WTC11 (cell line): ENCODE measurements around the gene MEF2D. TPM values are rescaled to one million over a fixed set of nuclear protein-coding genes. Genes with fewer than 3 reads are reported as not detected.

Experiments used
- ATAC-seq: fragments of 200-7000 bp; cut with Tn5 transposase; 2 replicates; pipeline ENCODE4 v1.10.0; 2021; ENCODE audit warnings: mild to moderate bottlenecking, moderate library complexity
- CTCF ChIA-PET: fragments of 300-600 bp; sonication (Branson Sonifier 250); formaldehyde crosslinking; loops from one replicate; lab custom pipeline; 2021; ENCODE audit warnings: antibody characterized with exemption; lab: Charles Lee
- POLR2A ChIA-PET: fragments of 350-600 bp; sonication (Branson Sonifier 250); formaldehyde crosslinking; loops from one replicate; lab custom pipeline; 2021; ENCODE audit warnings: antibody characterized with exemption; lab: Charles Lee
- DNase-seq: peaks from one replicate; pipeline ENCODE4 v3.0.0; 2021; ENCODE audit warnings: low spot score
- H3K27ac Mint-ChIP-seq: 2 replicates; pipeline ENCODE4 v1.8.0; 2021; ENCODE audit warnings: mixed read lengths
- H3K27me3 Mint-ChIP-seq: 2 replicates; pipeline ENCODE4 v1.8.0; 2021; ENCODE audit warnings: low read depth, mild to moderate bottlenecking, moderate library complexity, mixed read lengths
- H3K36me3 Mint-ChIP-seq: 2 replicates; pipeline ENCODE4 v1.8.0; 2021; ENCODE audit warnings: mixed read lengths
- H3K4me1 Mint-ChIP-seq: 2 replicates; pipeline ENCODE4 v1.8.0; 2022; ENCODE audit warnings: mixed read lengths
- H3K4me3 Mint-ChIP-seq: 2 replicates; pipeline ENCODE4 v1.8.0; 2021; ENCODE audit warnings: mild to moderate bottlenecking, moderate library complexity, mixed read lengths
- H3K9me3 Mint-ChIP-seq: 2 replicates; pipeline ENCODE4 v1.8.0; 2021; ENCODE audit warnings: mixed read lengths
- CBFB ChIP-seq: sonication (generic); formaldehyde crosslinking; IDR thresholded peaks from 2 replicates; pipeline ENCODE4 v1.8.1; 2022; ENCODE audit warnings: mild to moderate bottlenecking, low read depth, missing genetic modification reagents
- CREM ChIP-seq: sonication (generic); formaldehyde crosslinking; IDR thresholded peaks from 2 replicates; pipeline ENCODE4 v1.8.1; 2022; ENCODE audit warnings: mild to moderate bottlenecking, missing genetic modification reagents, moderate library complexity
- ELF4 ChIP-seq: sonication (generic); formaldehyde crosslinking; IDR thresholded peaks from 2 replicates; pipeline ENCODE4 v1.8.1; 2022; ENCODE audit warnings: low read depth, mild to moderate bottlenecking, moderate library complexity, missing genetic modification reagents
- ESRRA ChIP-seq: sonication (generic); formaldehyde crosslinking; IDR thresholded peaks from 2 replicates; pipeline ENCODE4 v1.8.1; 2022; ENCODE audit warnings: mild to moderate bottlenecking, missing genetic modification reagents, borderline replicate concordance
- FOXK1 ChIP-seq: sonication (generic); formaldehyde crosslinking; IDR thresholded peaks from 2 replicates; pipeline ENCODE4 v1.8.0; 2022; ENCODE audit warnings: mild to moderate bottlenecking, moderate library complexity, missing genetic modification reagents
- FOXP1 ChIP-seq: sonication (generic); formaldehyde crosslinking; IDR thresholded peaks from 2 replicates; pipeline ENCODE4 v1.8.0; 2022; ENCODE audit warnings: missing genetic modification reagents, mild to moderate bottlenecking, moderate library complexity, borderline replicate concordance
- JAZF1 ChIP-seq: fragments of 250-450 bp; sonication (Bioruptor Pico); IDR thresholded peaks from 2 replicates; pipeline ENCODE4 v1.9.0; 2021; ENCODE audit warnings: moderate library complexity, mild to moderate bottlenecking, inconsistent platforms
- JUN ChIP-seq: sonication (generic); formaldehyde crosslinking; IDR thresholded peaks from 2 replicates; pipeline ENCODE4 v1.8.0; 2023; ENCODE audit warnings: mild to moderate bottlenecking, missing genetic modification reagents
- MYBL2 ChIP-seq: sonication (generic); formaldehyde crosslinking; IDR thresholded peaks from 2 replicates; pipeline ENCODE4 v1.8.1; 2023; ENCODE audit warnings: mild to moderate bottlenecking, moderate library complexity, missing genetic modification reagents
- RELA ChIP-seq: sonication (generic); formaldehyde crosslinking; IDR thresholded peaks from 2 replicates; pipeline ENCODE4 v1.8.1; 2022; ENCODE audit warnings: missing genetic modification reagents, mild to moderate bottlenecking, borderline replicate concordance
- SMAD3 ChIP-seq: sonication (generic); formaldehyde crosslinking; IDR thresholded peaks from 2 replicates; pipeline ENCODE4 v1.8.0; 2022; ENCODE audit warnings: missing genetic modification reagents, mild to moderate bottlenecking, borderline replicate concordance
- SMAD4 ChIP-seq: sonication (generic); formaldehyde crosslinking; IDR thresholded peaks from 2 replicates; pipeline ENCODE4 v1.8.0; 2022; ENCODE audit warnings: mild to moderate bottlenecking, missing genetic modification reagents
- SOX15 ChIP-seq: fragments of 250-450 bp; sonication (Bioruptor Pico); IDR thresholded peaks from 2 replicates; pipeline ENCODE4 v1.9.0; 2021; ENCODE audit warnings: mild to moderate bottlenecking
- SP1 ChIP-seq: sonication (generic); formaldehyde crosslinking; conservative IDR thresholded peaks from 2 replicates; pipeline ENCODE4 v1.8.1; 2022; ENCODE audit warnings: missing genetic modification reagents
- ZNF138 ChIP-seq: sonication (generic); formaldehyde crosslinking; conservative IDR thresholded peaks from 2 replicates; pipeline ENCODE4 v1.8.1; 2022; ENCODE audit warnings: mild to moderate bottlenecking, moderate library complexity, missing genetic modification reagents
- ZNF317 ChIP-seq: sonication (generic); formaldehyde crosslinking; IDR thresholded peaks from 2 replicates; pipeline ENCODE4 v1.8.1; 2023; ENCODE audit warnings: low read depth, mild to moderate bottlenecking, moderate library complexity, missing genetic modification reagents, borderline replicate concordance
- ZNF416 ChIP-seq: fragments of 250-450 bp; sonication (Bioruptor Pico); IDR thresholded peaks from 2 replicates; pipeline ENCODE4 v1.9.0; 2021; ENCODE audit warnings: mild to moderate bottlenecking, inconsistent platforms
- total RNA-seq: library from RNA; stranded (reverse); gene quantifications from 3 replicates; pipeline ENCODE4 v1.2.3, GENCODE V29; 2021
- TF ChIP-seq, protein P1 (sequence below): sonication (generic); formaldehyde crosslinking; IDR thresholded peaks from 2 replicates; pipeline ENCODE4 v1.8.1; 2022; ENCODE audit warnings: mild to moderate bottlenecking, missing genetic modification reagents, moderate library complexity, borderline replicate concordance
- TF ChIP-seq, protein P2 (sequence below): sonication (generic); formaldehyde crosslinking; IDR thresholded peaks from 2 replicates; pipeline ENCODE4 v1.8.1; 2023; ENCODE audit warnings: mild to moderate bottlenecking, missing genetic modification reagents, borderline replicate concordance
- TF ChIP-seq, protein P3 (sequence below): sonication (generic); formaldehyde crosslinking; IDR thresholded peaks from 2 replicates; pipeline ENCODE4 v1.8.0; 2022; ENCODE audit warnings: mild to moderate bottlenecking, missing genetic modification reagents
- TF ChIP-seq, protein P4 (sequence below): sonication (generic); formaldehyde crosslinking; IDR thresholded peaks from 2 replicates; pipeline ENCODE4 v1.8.0; 2022; ENCODE audit warnings: missing genetic modification reagents
- TF ChIP-seq, protein P5 (sequence below): sonication (generic); formaldehyde crosslinking; IDR thresholded peaks from 2 replicates; pipeline ENCODE4 v1.8.1; 2023; ENCODE audit warnings: mild to moderate bottlenecking, missing genetic modification reagents, moderate library complexity
- TF ChIP-seq, protein P6 (sequence below): fragments of 250-450 bp; sonication (Bioruptor Pico); IDR thresholded peaks from 2 replicates; pipeline ENCODE4 v1.9.0; 2021; ENCODE audit warnings: mild to moderate bottlenecking
- TF ChIP-seq, protein P7 (sequence below): sonication (generic); formaldehyde crosslinking; IDR thresholded peaks from 2 replicates; pipeline ENCODE4 v1.8.1; 2023; ENCODE audit warnings: mild to moderate bottlenecking, missing genetic modification reagents

The MEF2D gene
- total RNA-seq, 1 experiment from 2014 or later, result 24.1 TPM

DNA sequence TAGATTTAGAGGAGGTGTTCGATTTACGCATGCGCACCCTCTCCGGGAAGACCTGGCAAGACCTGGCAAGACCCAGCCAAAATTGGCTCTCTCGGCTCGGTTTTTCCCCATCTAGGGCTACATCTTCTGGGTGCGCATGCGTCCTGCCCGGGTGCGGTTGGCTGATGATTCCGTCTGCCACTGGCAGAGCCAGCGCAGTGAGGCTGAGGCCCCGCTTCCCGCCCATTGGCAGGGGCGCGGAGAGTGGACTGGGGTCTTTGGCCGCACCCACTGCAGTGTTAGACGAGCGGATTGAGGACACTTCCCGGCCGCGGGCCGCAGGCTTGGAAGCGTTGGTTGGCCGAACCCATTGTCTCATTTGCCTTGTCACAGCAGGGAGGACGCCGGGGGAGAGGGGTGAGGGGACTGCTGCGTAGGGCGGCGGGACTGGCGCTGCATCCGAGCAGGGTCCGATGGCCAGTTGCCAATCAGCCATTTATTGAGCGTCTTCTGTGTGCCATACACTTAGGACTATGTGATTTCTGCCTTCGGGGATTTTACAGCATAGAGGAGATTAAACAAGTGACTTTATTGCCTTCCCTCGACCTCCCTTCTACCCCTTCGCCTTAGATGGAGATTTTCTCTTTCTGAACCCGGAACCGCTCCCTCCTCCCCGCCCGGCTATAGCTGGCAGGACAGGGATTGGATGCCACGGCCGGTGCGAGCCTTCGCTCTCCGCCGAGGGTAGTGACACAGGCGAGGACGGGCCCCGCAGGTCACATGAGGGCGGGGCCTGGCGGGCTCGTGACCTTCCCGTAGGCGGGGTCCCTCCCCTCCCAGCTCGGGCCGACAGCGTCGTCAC, 43.7 kb downstream of the MEF2D start:
- ATAC-seq, result peak; percentile 84
- TF ChIP-seq, protein P1, sequence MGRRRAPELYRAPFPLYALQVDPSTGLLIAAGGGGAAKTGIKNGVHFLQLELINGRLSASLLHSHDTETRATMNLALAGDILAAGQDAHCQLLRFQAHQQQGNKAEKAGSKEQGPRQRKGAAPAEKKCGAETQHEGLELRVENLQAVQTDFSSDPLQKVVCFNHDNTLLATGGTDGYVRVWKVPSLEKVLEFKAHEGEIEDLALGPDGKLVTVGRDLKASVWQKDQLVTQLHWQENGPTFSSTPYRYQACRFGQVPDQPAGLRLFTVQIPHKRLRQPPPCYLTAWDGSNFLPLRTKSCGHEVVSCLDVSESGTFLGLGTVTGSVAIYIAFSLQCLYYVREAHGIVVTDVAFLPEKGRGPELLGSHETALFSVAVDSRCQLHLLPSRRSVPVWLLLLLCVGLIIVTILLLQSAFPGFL, result no peak
- TF ChIP-seq, protein P2, sequence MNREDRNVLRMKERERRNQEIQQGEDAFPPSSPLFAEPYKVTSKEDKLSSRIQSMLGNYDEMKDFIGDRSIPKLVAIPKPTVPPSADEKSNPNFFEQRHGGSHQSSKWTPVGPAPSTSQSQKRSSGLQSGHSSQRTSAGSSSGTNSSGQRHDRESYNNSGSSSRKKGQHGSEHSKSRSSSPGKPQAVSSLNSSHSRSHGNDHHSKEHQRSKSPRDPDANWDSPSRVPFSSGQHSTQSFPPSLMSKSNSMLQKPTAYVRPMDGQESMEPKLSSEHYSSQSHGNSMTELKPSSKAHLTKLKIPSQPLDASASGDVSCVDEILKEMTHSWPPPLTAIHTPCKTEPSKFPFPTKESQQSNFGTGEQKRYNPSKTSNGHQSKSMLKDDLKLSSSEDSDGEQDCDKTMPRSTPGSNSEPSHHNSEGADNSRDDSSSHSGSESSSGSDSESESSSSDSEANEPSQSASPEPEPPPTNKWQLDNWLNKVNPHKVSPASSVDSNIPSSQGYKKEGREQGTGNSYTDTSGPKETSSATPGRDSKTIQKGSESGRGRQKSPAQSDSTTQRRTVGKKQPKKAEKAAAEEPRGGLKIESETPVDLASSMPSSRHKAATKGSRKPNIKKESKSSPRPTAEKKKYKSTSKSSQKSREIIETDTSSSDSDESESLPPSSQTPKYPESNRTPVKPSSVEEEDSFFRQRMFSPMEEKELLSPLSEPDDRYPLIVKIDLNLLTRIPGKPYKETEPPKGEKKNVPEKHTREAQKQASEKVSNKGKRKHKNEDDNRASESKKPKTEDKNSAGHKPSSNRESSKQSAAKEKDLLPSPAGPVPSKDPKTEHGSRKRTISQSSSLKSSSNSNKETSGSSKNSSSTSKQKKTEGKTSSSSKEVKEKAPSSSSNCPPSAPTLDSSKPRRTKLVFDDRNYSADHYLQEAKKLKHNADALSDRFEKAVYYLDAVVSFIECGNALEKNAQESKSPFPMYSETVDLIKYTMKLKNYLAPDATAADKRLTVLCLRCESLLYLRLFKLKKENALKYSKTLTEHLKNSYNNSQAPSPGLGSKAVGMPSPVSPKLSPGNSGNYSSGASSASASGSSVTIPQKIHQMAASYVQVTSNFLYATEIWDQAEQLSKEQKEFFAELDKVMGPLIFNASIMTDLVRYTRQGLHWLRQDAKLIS (CRISPR knock-in tag), result no peak
- no peak for TF ChIP-seq JUN (CRISPR knock-in tag)
- TF ChIP-seq SP1, result peak; percentile 57
- TF ChIP-seq CREM (CRISPR knock-in tag), result 0 out of 2 replicates have a peak, but pooled peaks have one; percentile 20
- no peak for TF ChIP-seq ELF4 (CRISPR knock-in tag)
- TF ChIP-seq SMAD3, result peak; percentile 44; the same call in 1 of the 2 replicates
- no peak for TF ChIP-seq ZNF317 (CRISPR knock-in tag)
- no peak for TF ChIP-seq JAZF1 (CRISPR knock-in tag)
- TF ChIP-seq FOXP1 (CRISPR knock-in tag), result peak; percentile 70
- no peak for TF ChIP-seq CBFB
- TF ChIP-seq, protein P3, sequence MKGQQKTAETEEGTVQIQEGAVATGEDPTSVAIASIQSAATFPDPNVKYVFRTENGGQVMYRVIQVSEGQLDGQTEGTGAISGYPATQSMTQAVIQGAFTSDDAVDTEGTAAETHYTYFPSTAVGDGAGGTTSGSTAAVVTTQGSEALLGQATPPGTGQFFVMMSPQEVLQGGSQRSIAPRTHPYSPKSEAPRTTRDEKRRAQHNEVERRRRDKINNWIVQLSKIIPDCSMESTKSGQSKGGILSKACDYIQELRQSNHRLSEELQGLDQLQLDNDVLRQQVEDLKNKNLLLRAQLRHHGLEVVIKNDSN, result peak; percentile 97
- TF ChIP-seq ZNF138 (CRISPR knock-in tag), result no peak
- 0 out of 2 replicates have a peak, but pooled peaks have one; percentile 42 for TF ChIP-seq MYBL2 (CRISPR knock-in tag)
- TF ChIP-seq ZNF416 (CRISPR knock-in tag), result no peak
- TF ChIP-seq, protein P4, sequence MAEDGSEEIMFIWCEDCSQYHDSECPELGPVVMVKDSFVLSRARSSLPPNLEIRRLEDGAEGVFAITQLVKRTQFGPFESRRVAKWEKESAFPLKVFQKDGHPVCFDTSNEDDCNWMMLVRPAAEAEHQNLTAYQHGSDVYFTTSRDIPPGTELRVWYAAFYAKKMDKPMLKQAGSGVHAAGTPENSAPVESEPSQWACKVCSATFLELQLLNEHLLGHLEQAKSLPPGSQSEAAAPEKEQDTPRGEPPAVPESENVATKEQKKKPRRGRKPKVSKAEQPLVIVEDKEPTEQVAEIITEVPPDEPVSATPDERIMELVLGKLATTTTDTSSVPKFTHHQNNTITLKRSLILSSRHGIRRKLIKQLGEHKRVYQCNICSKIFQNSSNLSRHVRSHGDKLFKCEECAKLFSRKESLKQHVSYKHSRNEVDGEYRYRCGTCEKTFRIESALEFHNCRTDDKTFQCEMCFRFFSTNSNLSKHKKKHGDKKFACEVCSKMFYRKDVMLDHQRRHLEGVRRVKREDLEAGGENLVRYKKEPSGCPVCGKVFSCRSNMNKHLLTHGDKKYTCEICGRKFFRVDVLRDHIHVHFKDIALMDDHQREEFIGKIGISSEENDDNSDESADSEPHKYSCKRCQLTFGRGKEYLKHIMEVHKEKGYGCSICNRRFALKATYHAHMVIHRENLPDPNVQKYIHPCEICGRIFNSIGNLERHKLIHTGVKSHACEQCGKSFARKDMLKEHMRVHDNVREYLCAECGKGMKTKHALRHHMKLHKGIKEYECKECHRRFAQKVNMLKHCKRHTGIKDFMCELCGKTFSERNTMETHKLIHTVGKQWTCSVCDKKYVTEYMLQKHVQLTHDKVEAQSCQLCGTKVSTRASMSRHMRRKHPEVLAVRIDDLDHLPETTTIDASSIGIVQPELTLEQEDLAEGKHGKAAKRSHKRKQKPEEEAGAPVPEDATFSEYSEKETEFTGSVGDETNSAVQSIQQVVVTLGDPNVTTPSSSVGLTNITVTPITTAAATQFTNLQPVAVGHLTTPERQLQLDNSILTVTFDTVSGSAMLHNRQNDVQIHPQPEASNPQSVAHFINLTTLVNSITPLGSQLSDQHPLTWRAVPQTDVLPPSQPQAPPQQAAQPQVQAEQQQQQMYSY (CRISPR knock-in tag), result no peak; the same call in 1 of the 2 replicates
- no peak for TF ChIP-seq SOX15
- TF ChIP-seq, protein P5, sequence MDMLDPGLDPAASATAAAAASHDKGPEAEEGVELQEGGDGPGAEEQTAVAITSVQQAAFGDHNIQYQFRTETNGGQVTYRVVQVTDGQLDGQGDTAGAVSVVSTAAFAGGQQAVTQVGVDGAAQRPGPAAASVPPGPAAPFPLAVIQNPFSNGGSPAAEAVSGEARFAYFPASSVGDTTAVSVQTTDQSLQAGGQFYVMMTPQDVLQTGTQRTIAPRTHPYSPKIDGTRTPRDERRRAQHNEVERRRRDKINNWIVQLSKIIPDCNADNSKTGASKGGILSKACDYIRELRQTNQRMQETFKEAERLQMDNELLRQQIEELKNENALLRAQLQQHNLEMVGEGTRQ (CRISPR knock-in tag), result peak; percentile 96
- TF ChIP-seq RELA (CRISPR knock-in tag), result no peak
- TF ChIP-seq FOXK1 (CRISPR knock-in tag), result peak; percentile 91
- no peak; the same call in 1 of the 2 replicates for TF ChIP-seq ESRRA (CRISPR knock-in tag)
- TF ChIP-seq, protein P6, sequence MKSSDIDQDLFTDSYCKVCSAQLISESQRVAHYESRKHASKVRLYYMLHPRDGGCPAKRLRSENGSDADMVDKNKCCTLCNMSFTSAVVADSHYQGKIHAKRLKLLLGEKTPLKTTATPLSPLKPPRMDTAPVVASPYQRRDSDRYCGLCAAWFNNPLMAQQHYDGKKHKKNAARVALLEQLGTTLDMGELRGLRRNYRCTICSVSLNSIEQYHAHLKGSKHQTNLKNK, result no peak
- TF ChIP-seq, protein P7, sequence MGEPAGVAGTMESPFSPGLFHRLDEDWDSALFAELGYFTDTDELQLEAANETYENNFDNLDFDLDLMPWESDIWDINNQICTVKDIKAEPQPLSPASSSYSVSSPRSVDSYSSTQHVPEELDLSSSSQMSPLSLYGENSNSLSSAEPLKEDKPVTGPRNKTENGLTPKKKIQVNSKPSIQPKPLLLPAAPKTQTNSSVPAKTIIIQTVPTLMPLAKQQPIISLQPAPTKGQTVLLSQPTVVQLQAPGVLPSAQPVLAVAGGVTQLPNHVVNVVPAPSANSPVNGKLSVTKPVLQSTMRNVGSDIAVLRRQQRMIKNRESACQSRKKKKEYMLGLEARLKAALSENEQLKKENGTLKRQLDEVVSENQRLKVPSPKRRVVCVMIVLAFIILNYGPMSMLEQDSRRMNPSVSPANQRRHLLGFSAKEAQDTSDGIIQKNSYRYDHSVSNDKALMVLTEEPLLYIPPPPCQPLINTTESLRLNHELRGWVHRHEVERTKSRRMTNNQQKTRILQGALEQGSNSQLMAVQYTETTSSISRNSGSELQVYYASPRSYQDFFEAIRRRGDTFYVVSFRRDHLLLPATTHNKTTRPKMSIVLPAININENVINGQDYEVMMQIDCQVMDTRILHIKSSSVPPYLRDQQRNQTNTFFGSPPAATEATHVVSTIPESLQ (CRISPR knock-in tag), result no peak
- TF ChIP-seq SMAD4 (CRISPR knock-in tag), result no peak

More for the DNA sequence above, 43.7 kb downstream of the MEF2D start:
- no peaks in the 10 kb centered on the region for H3K27me3 Mint-ChIP-seq
- peaks cover 15% of the 10 kb centered on the region for H3K4me1 Mint-ChIP-seq
- peak; percentile 97 for DNase-seq
- H3K36me3 Mint-ChIP-seq, result no peaks in the 10 kb centered on the region
- ChIA-PET CTCF (interaction anchor here (0.6 to 5.9 kb wide), 51 partner anchors 9 to 433 kb away, joined by 3 to 61 read pairs (median 4); partner anchors contain the start of genes HAPLN2, MEF2D, NAXE and RHBG), POLR2A (interaction anchor here (0.8 to 2.0 kb wide), 11 partner anchors 9 to 135 kb away, joined by 3 to 15 read pairs (median 3); partner anchors contain the start of genes MEF2D and NAXE)
- H3K27ac Mint-ChIP-seq, result peak overlapping the region; percentile 99
- H3K9me3 Mint-ChIP-seq, result no peaks in the 10 kb centered on the region
- H3K4me3 Mint-ChIP-seq, result peak overlapping the region; percentile 89
